Measurements from ENCODE around the gene SHKBP1. TPM values are rescaled to one million over a fixed set of nuclear protein-coding genes. Genes with fewer than 3 reads are reported as not detected.

The SHKBP1 gene
- total and polyA plus RNA-seq, 2 of the 8 experiments (the other 6 are each of a cell fraction or from before 2014, with no cell fraction given), result 74.6 to 98.8 TPM

GRCh38 chr19:40633207-40633606, 56.5 kb downstream of the SHKBP1 start:
- Histone ChIP-seq H3K23me2 (ENCODE audit: low read depth, low read length) (no peaks in the 10 kb centered on the region), H3K18ac (ENCODE audit: extremely low read depth, low read length) (no peak overlapping the region), H3K4me1 (replicated peaks in 1 of 4; ENCODE audit: control insufficient read depth in 3 of 4, insufficient read depth in 4 of 4, low read length in 3 of 4) (peaks cover 0 to 9% (median 4%) of the 10 kb centered on the region in 4 experiments; a peak in 5 of 7 replicates), H3K14ac (ENCODE audit: insufficient read length) (no peak overlapping the region), H3K79me1 (ENCODE audit: low read depth, low read length) (no peaks in the 10 kb centered on the region), H3K9ac (replicated peaks in 1 of 4; ENCODE audit: extremely low read depth in 1 of 4, low read depth in 3 of 4, low read length in 3 of 4) (no peak overlapping the region), H2BK12ac (ENCODE audit: low read depth, low read length) (no peak overlapping the region), H3K79me2 (ENCODE audit: control insufficient read depth in 1 of 2, insufficient read depth in 2 of 2, low read length in 2 of 2) (no peaks in the 10 kb centered on the region), H4K8ac (ENCODE audit: extremely low read depth, insufficient read depth, low read length) (no peak overlapping the region), H3K36me3 (ENCODE audit: control insufficient read depth in 2 of 4, insufficient read depth in 4 of 4, low read length in 3 of 4) (peaks cover 0 to 7% (median 3%) of the 10 kb centered on the region in 4 experiments; a peak in 2 of 8 replicates), H3K23ac (ENCODE audit: insufficient read length) (no peak overlapping the region), H2AK5ac (ENCODE audit: low read depth, low read length) (no peak overlapping the region), H2BK20ac (ENCODE audit: low read length) (peak overlapping the region; percentile 66; the same call in 1 of the 2 replicates), H2BK15ac (ENCODE audit: low read length) (no peak overlapping the region), H4K20me1 (replicated peaks in 1 of 2; ENCODE audit: control insufficient read depth in 1 of 2, insufficient read depth in 2 of 2, low read length in 2 of 2) (peaks cover 0 to 2% of the 10 kb centered on the region in 2 experiments), H3K4me3 (ENCODE audit: extremely low read depth in 1 of 4, insufficient read depth in 2 of 4, low read depth in 3 of 4, low read length in 4 of 4) (no peak overlapping the region), H3K27ac (ENCODE audit: low read depth, low read length) (no peak overlapping the region), H2BK120ac (replicated peaks; ENCODE audit: low read depth, low read length) (no peak overlapping the region), H3K27me3 (replicated peaks in 1 of 4; ENCODE audit: control insufficient read depth in 3 of 4, extremely low read depth in 1 of 4, insufficient read depth in 3 of 4, low read length in 3 of 4) (peaks cover 0 to 13% (median 8%) of the 10 kb centered on the region in 4 experiments; a peak in 3 of 7 replicates), H3K9me3 (ENCODE audit: insufficient read depth in 2 of 2, low read depth in 1 of 2, low read length in 1 of 2) (no peaks in the 10 kb centered on the region), H4K5ac (ENCODE audit: insufficient read length, low read depth, low read length) (no peak overlapping the region), H3K4me2 (ENCODE audit: insufficient read depth in 1 of 2, low read depth in 2 of 2, low read length in 2 of 2) (no peak overlapping the region), H2AFZ (ENCODE audit: low read length) (no peak overlapping the region), H2BK5ac (ENCODE audit: low read depth, low read length) (no peak overlapping the region), H3K56ac (replicated peaks; ENCODE audit: insufficient read length, low read depth, low read length) (no peak overlapping the region), H4K91ac (replicated peaks; ENCODE audit: insufficient read length, low read length) (no peak overlapping the region), H3K4ac (replicated peaks; ENCODE audit: insufficient read length, low read depth, low read length) (no peak overlapping the region)
- no peak for FAIRE-seq
- CTCF ChIA-PET (ENCODE audit: partially characterized antibody), result interaction anchor here (0.6 to 4.9 kb wide), 9 partner anchors 9 to 318 kb away, joined by 3 to 100 read pairs (median 29); partner anchors contain the start of gene LTBP4
- DNase-seq (ENCODE audit: low read depth in 1 of 2, low spot score in 2 of 2), result no peak
- 88% methylated on average over 5 of the region's 5 CpGs; no CpG with 5 or more reads in 1 of the 2 experiments for WGBS, 2 experiments (ENCODE audit: extremely low coverage in 1 of 2, insufficient coverage in 1 of 2, insufficient read length in 1 of 2, insufficient replicate concordance in 2 of 2, low coverage in 1 of 2, low lambda C conversion rate in 2 of 2, missing lambda C conversion rate in 1 of 2)
- POLR2A ChIA-PET (ENCODE audit: partially characterized antibody), result interaction anchor here (0.6 to 2.4 kb wide), 4 partner anchors 9 to 85 kb away, joined by 3 to 8 read pairs (median 4); no protein-coding TSS in a partner anchor
- no peak for TF ChIP-seq BCL11A (IDR thresholded peaks at IDR 0.05; ENCODE audit: low read depth in 2 of 2, low read length in 2 of 2)
- no peak for TF ChIP-seq EP300 (IDR thresholded peaks at IDR 0.05; ENCODE audit: borderline replicate concordance in 1 of 2, low read depth in 2 of 2, low read length in 2 of 2)
- no peak for TF ChIP-seq CHD1 (IDR thresholded peaks at IDR 0.05; ENCODE audit: low read depth, low read length)
- TF ChIP-seq USF2 (IDR thresholded peaks at IDR 0.05; ENCODE audit: low read length), result no peak
- no peak for TF ChIP-seq TAF1 (IDR thresholded peaks at IDR 0.05; ENCODE audit: low read depth, low read length)
- TF ChIP-seq KDM5A (IDR thresholded peaks at IDR 0.05; ENCODE audit: low read length), result no peak
- no peak for TF ChIP-seq ASH2L (IDR thresholded peaks at IDR 0.05; ENCODE audit: low read length)
- no peak for TF ChIP-seq NRF1 (IDR thresholded peaks at IDR 0.05; ENCODE audit: low read depth, low read length)
- no peak for TF ChIP-seq CREB1 (IDR thresholded peaks at IDR 0.05)
- TF ChIP-seq TCF12 (IDR thresholded peaks at IDR 0.05; ENCODE audit: low read depth, low read length), result no peak
- no peak for TF ChIP-seq NANOG (IDR thresholded peaks at IDR 0.05; ENCODE audit: insufficient read depth, low read depth, low read length, poor library complexity, severe bottlenecking)
- no peak for TF ChIP-seq SUZ12 (IDR thresholded peaks at IDR 0.05; ENCODE audit: low read length)
- no peak for TF ChIP-seq SP4 (IDR thresholded peaks at IDR 0.05; ENCODE audit: low read length)
